ENCODE data around the gene JPT2. TPM values are rescaled to one million over a fixed set of nuclear protein-coding genes. Genes with fewer than 3 reads are reported as not detected.
"Not testable (repeated sequence)": the region's sequence is repeated elsewhere in the genome, so short reads cannot be mapped to it uniquely, and the experiment has no call there.

The JPT2 gene
- total RNA-seq, 2 experiments from 2014 or later, result 56.1 to 61.7 TPM

- no peaks in the 10 kb centered on the region for H3K27me3 Mint-ChIP-seq (ENCODE audit: low read depth)
- POLR2A ChIA-PET, result no interaction called here
- no peaks in the 10 kb centered on the region for H3K4me1 Mint-ChIP-seq (ENCODE audit: low read depth)
- DNase-seq (no peak), ATAC-seq (no peak)
- no peaks in the 10 kb centered on the region for H3K9me3 Mint-ChIP-seq (ENCODE audit: insufficient read depth)
- no peak overlapping the region for H3K27ac Mint-ChIP-seq
- CTCF ChIA-PET, result interaction anchor here (1.5 kb wide), 1 partner anchor 25 kb away, joined by 5 read pairs; the partner anchor contains the start of gene MAPK8IP3
- H3K36me3 Mint-ChIP-seq (ENCODE audit: low read depth), result peaks cover 20% of the 10 kb centered on the region
- H3K4me3 Mint-ChIP-seq, result no peak overlapping the region
These were observed 53.0 kb downstream of the JPT2 start for GRCh38 chr16:1731073-1731472.

- no peaks in the 10 kb centered on the region for H3K27me3 Mint-ChIP-seq (ENCODE audit: low read depth)
- H3K4me3 Mint-ChIP-seq, result no peak overlapping the region
- ChIA-PET POLR2A (no interaction called here), CTCF (interaction anchor here (1.5 kb wide), 1 partner anchor 25 kb away, joined by 5 read pairs; the partner anchor contains the start of gene MAPK8IP3)
- H3K9me3 Mint-ChIP-seq (ENCODE audit: insufficient read depth), result no peaks in the 10 kb centered on the region
- no peak for DNase-seq
- no peak for ATAC-seq
- peaks cover 17% of the 10 kb centered on the region for H3K36me3 Mint-ChIP-seq (ENCODE audit: low read depth)
- H3K27ac Mint-ChIP-seq, result no peak overlapping the region
- no peaks in the 10 kb centered on the region for H3K4me1 Mint-ChIP-seq (ENCODE audit: low read depth)
These were observed 53.5 kb downstream of the JPT2 start for GRCh38 chr16:1731603-1732002.

DNA sequence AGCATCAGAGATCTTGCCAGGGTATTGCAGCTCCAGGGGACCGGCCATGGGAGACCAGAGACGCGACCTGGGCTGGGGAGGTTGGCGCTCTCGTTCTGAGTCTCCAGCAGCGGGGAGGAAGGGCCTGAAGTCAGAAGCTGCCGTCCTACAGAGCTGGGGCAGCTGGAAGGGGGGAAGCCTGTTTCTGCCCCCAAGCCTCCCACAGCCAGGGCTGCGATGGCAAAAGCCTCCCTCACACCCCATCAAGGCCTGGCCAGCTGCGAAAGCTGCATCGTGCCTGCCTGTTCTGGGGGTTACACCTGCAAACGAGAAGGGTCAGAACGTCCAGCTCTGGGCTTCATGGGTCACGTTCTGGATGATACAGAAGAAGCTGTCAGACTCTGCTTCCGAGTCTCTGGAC, 54.0 kb downstream of the JPT2 start:
- H3K36me3 Mint-ChIP-seq (ENCODE audit: low read depth), result peaks cover 17% of the 10 kb centered on the region
- ChIA-PET CTCF (no interaction called here), POLR2A (no interaction called here)
- no peak overlapping the region for H3K4me3 Mint-ChIP-seq
- DNase-seq (no peak), ATAC-seq (no peak)
- H3K4me1 Mint-ChIP-seq (ENCODE audit: low read depth), result no peaks in the 10 kb centered on the region
- H3K27me3 Mint-ChIP-seq (ENCODE audit: low read depth), result no peaks in the 10 kb centered on the region
- H3K9me3 Mint-ChIP-seq (ENCODE audit: insufficient read depth), result no peaks in the 10 kb centered on the region
- no peak overlapping the region for H3K27ac Mint-ChIP-seq

DNA sequence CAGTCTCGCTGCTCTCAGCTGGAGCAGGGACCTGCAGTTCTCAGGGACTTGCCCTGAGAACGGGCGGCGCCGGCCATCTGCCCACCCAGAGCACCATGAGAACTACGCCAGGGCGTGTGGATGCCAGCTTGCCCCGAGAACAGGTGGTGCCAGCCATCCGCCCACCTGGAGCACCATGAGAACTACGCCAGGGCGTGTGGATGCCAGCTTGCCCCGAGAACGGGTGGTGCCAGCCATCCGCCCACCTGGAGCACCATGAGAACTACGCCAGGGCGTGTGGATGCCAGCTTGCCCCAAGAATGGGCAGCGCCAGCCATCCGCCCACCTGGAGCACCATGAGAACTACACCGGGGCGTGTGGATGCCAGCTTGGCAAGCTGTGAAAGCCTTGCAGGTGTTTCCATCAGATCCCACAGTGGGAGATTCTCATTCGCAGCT, 54.5 kb downstream of the JPT2 start:
- POLR2A ChIA-PET; CTCF ChIA-PET; H3K4me1 Mint-ChIP-seq (ENCODE audit: low read depth): not testable (repeated sequence)

GRCh38 chr16:1734123-1734522, 56.0 kb downstream of the JPT2 start:
- POLR2A ChIA-PET, result no interaction called here
- H3K27ac Mint-ChIP-seq, result no peak overlapping the region

More for the DNA sequence above, 54.5 kb downstream of the JPT2 start:
- H3K4me3 Mint-ChIP-seq; DNase-seq; H3K27me3 Mint-ChIP-seq (ENCODE audit: low read depth); H3K27ac Mint-ChIP-seq; H3K9me3 Mint-ChIP-seq (ENCODE audit: insufficient read depth); ATAC-seq: not testable (repeated sequence)
- H3K36me3 Mint-ChIP-seq (ENCODE audit: low read depth), result peaks cover 17% of the 10 kb centered on the region

GRCh38 chr16:1734816-1735215, 56.7 kb downstream of the JPT2 start:
- H3K36me3 Mint-ChIP-seq (ENCODE audit: low read depth), result peaks cover 14% of the 10 kb centered on the region
- H3K4me1 Mint-ChIP-seq (ENCODE audit: low read depth), result no peaks in the 10 kb centered on the region
- ChIA-PET POLR2A (no interaction called here), CTCF (no interaction called here)
- no peaks in the 10 kb centered on the region for H3K27me3 Mint-ChIP-seq (ENCODE audit: low read depth)
- no peak overlapping the region for H3K4me3 Mint-ChIP-seq
- no peak overlapping the region for H3K27ac Mint-ChIP-seq
- no peaks in the 10 kb centered on the region for H3K9me3 Mint-ChIP-seq (ENCODE audit: insufficient read depth)
- no peak for ATAC-seq
- DNase-seq, result no peak

More at GRCh38 chr16:1734123-1734522, 56.0 kb downstream of the JPT2 start:
- no peaks in the 10 kb centered on the region for H3K9me3 Mint-ChIP-seq (ENCODE audit: insufficient read depth)
- no peaks in the 10 kb centered on the region for H3K4me1 Mint-ChIP-seq (ENCODE audit: low read depth)
- ATAC-seq (no peak), DNase-seq (no peak)
- peaks cover 14% of the 10 kb centered on the region for H3K36me3 Mint-ChIP-seq (ENCODE audit: low read depth)
- CTCF ChIA-PET, result no interaction called here
- no peaks in the 10 kb centered on the region for H3K27me3 Mint-ChIP-seq (ENCODE audit: low read depth)
- no peak overlapping the region for H3K4me3 Mint-ChIP-seq

DNA sequence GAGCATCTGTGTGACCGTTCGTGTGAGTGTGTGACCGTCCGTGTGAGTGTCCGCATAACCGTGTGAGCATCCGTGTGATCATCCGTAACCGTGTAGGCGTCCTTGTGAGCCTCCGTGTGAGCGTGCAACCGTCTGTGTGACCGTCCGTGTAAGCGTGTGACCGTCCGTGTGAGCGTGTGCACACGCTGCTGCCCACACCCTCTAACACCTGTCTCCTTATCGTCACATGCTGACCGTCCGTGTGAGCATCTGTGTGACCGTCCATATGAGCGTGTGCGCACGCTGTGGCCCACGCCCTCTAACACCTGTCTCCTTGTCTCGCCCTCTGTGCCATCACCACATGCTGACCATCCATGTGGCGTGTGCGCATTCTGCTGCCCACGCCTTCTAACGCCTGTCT, 62.2 kb downstream of the JPT2 start:
- H3K4me3 Mint-ChIP-seq, result no peak overlapping the region

GRCh38 chr16:1740781-1741490, 62.9 kb downstream of the JPT2 start:
- Mint-ChIP-seq H3K9me3 (ENCODE audit: insufficient read depth) (no peaks in the 10 kb centered on the region), H3K27me3 (ENCODE audit: low read depth) (no peaks in the 10 kb centered on the region), H3K4me1 (ENCODE audit: low read depth) (no peaks in the 10 kb centered on the region), H3K27ac (no peak overlapping the region), H3K36me3 (ENCODE audit: low read depth) (no peaks in the 10 kb centered on the region), H3K4me3 (no peak overlapping the region)
- DNase-seq, result no peak
- POLR2A ChIA-PET, result no interaction called here
- ATAC-seq, result no peak
- CTCF ChIA-PET, result no interaction called here

More for the DNA sequence above, 62.2 kb downstream of the JPT2 start:
- CTCF ChIA-PET, result no interaction called here
- Mint-ChIP-seq H3K27ac (no peak overlapping the region), H3K9me3 (ENCODE audit: insufficient read depth) (no peaks in the 10 kb centered on the region), H3K27me3 (ENCODE audit: low read depth) (no peaks in the 10 kb centered on the region), H3K36me3 (ENCODE audit: low read depth) (no peaks in the 10 kb centered on the region), H3K4me1 (ENCODE audit: low read depth) (no peaks in the 10 kb centered on the region)
- no peak for DNase-seq
- POLR2A ChIA-PET, result no interaction called here
- ATAC-seq, result no peak

DNA sequence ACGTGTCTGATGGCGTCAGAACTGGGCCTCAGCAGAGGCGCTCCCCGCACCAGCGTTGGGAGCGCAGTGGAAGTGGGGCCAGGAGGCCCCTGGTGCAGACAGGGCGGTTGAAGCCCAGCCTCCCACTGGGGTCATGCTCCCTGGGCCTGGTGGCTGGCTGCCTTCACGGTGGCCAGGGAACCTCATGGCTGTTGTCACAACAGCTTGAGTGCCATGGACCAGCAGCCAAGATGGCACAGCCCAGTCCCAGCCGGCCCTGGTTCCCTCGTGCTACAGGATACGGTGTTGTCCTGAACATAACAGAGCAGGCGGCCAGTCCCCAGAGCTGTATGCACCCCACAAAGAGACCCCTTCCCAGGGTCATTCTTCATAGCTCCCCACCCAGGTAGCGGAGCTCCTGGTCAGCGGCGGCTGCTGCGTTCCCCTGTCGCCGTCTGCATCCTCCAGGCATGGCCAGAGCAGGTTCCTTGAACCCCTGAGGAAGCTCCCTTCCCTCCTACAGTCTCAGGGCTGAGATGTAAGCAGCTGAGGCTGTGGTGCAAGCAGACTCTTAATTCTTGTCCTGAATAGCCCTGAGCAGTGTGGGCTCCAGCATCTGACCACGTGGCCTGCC, 63.6 kb downstream of the JPT2 start:
- no peaks in the 10 kb centered on the region for H3K9me3 Mint-ChIP-seq (ENCODE audit: insufficient read depth)
- no peaks in the 10 kb centered on the region for H3K36me3 Mint-ChIP-seq (ENCODE audit: low read depth)
- POLR2A ChIA-PET, result no interaction called here
- ATAC-seq (no peak), DNase-seq (no peak)
- H3K4me3 Mint-ChIP-seq, result no peak overlapping the region
- no peaks in the 10 kb centered on the region for H3K27me3 Mint-ChIP-seq (ENCODE audit: low read depth)
- H3K4me1 Mint-ChIP-seq (ENCODE audit: low read depth), result no peaks in the 10 kb centered on the region
- H3K27ac Mint-ChIP-seq, result no peak overlapping the region
- CTCF ChIA-PET, result no interaction called here

- H3K27me3 Mint-ChIP-seq (ENCODE audit: low read depth), result no peaks in the 10 kb centered on the region
- ATAC-seq (no peak), DNase-seq (no peak)
- peaks cover 2% of the 10 kb centered on the region for H3K36me3 Mint-ChIP-seq (ENCODE audit: low read depth)
- ChIA-PET CTCF (no interaction called here), POLR2A (no interaction called here)
- H3K4me1 Mint-ChIP-seq (ENCODE audit: low read depth), result no peaks in the 10 kb centered on the region
- no peak overlapping the region for H3K27ac Mint-ChIP-seq
- H3K4me3 Mint-ChIP-seq, result no peak overlapping the region
- H3K9me3 Mint-ChIP-seq (ENCODE audit: insufficient read depth), result no peaks in the 10 kb centered on the region
These were observed 65.6 kb downstream of the JPT2 start for GRCh38 chr16:1743376-1744337.

- Mint-ChIP-seq H3K36me3 (ENCODE audit: low read depth) (peaks cover 7% of the 10 kb centered on the region), H3K9me3 (ENCODE audit: insufficient read depth) (no peaks in the 10 kb centered on the region), H3K4me1 (ENCODE audit: low read depth) (no peaks in the 10 kb centered on the region), H3K27me3 (ENCODE audit: low read depth) (no peaks in the 10 kb centered on the region), H3K4me3 (no peak overlapping the region), H3K27ac (no peak overlapping the region)
- ATAC-seq (no peak), DNase-seq (no peak)
- POLR2A ChIA-PET, result no interaction called here
- CTCF ChIA-PET, result no interaction called here
These were observed 66.3 kb downstream of the JPT2 start for GRCh38 chr16:1744338-1744840.

Measured in activated CD8-positive, alpha-beta T cell treated with anti-CD3 and anti-CD28 coated beads, Interleukin-2, amount 10 ng/mL, durations not matched to agents 7 days and 5 days (primary cell).